ENCODE results near the gene HOXB1. TPM values are rescaled to one million over a fixed set of nuclear protein-coding genes. Genes with fewer than 3 reads are reported as not detected.

The HOXB1 gene
- total and polyA plus RNA-seq, 4 donors, result not detected

- Histone ChIP-seq H3K4me1 (ENCODE audit: control insufficient read depth in 4 of 4, insufficient read depth in 4 of 4, low read length in 3 of 4) (no peaks in the 10 kb centered on the region), H3K9me3 (ENCODE audit: control insufficient read depth in 4 of 4, low read length in 3 of 4) (no peaks in the 10 kb centered on the region), H3K9ac (ENCODE audit: low read depth in 1 of 2, low read length in 2 of 2) (no peak overlapping the region), H3K27me3 (ENCODE audit: control insufficient read depth in 4 of 4, insufficient read depth in 4 of 4, low read length in 3 of 4) (peaks cover 0 to 14% (median 4%) of the 10 kb centered on the region in 4 donors), H3K4me3 (ENCODE audit: low read depth in 1 of 3, low read length in 3 of 3) (no peak overlapping the region), H3K27ac (ENCODE audit: low read depth in 1 of 2, low read length in 2 of 2) (no peak overlapping the region), H3K36me3 (ENCODE audit: control insufficient read depth in 4 of 4, insufficient read depth in 3 of 4, low read depth in 1 of 4, low read length in 3 of 4) (no peaks in the 10 kb centered on the region)
- WGBS, result 72% methylated on average over 11 of the region's 11 CpGs
- DNase-seq (ENCODE audit: low spot score), result no peak
- TF ChIP-seq EGR1 (IDR thresholded peaks at IDR 0.05; ENCODE audit: low read depth in 2 of 2) (no peak), YY1 (IDR thresholded peaks at IDR 0.05) (no peak), FOXA2 (IDR thresholded peaks at IDR 0.05) (no peak), GABPA (IDR thresholded peaks at IDR 0.05 in 1 of 2, conservative IDR thresholded peaks at IDR 0.05 in 1 of 2) (no peak), HNF4A (conservative IDR thresholded peaks at IDR 0.05) (no peak), ATF3 (IDR thresholded peaks at IDR 0.05) (no peak), NR2F2 (IDR thresholded peaks at IDR 0.05) (no peak), TAF1 (conservative IDR thresholded peaks at IDR 0.05) (no peak), MAX (IDR thresholded peaks at IDR 0.05) (no peak), RAD21 (IDR thresholded peaks at IDR 0.05) (no peak), RXRA (IDR thresholded peaks at IDR 0.05) (no peak), SP1 (IDR thresholded peaks at IDR 0.05) (no peak), HNF4G (IDR thresholded peaks at IDR 0.05) (no peak), FOXA1 (IDR thresholded peaks at IDR 0.05) (no peak), REST (IDR thresholded peaks at IDR 0.05) (no peak), CTCF (IDR thresholded peaks at IDR 0.05; ENCODE audit: low read depth, low read length, missing input control) (no peak), JUND (IDR thresholded peaks at IDR 0.05) (no peak), ZBTB33 (IDR thresholded peaks at IDR 0.05) (no peak)
These were observed 1.2 kb downstream of the HOXB1 start for GRCh38 chr17:48529683-48530009.
